IPS-NIHi11 (cell line): ENCODE data around the gene MMP28.

Experiments
- DNase-seq: peaks from one replicate; pipeline ENCODE4 v3.0.0; 2012; ENCODE audit warnings: mixed read lengths, low spot score

Gene MMP28

DNA sequence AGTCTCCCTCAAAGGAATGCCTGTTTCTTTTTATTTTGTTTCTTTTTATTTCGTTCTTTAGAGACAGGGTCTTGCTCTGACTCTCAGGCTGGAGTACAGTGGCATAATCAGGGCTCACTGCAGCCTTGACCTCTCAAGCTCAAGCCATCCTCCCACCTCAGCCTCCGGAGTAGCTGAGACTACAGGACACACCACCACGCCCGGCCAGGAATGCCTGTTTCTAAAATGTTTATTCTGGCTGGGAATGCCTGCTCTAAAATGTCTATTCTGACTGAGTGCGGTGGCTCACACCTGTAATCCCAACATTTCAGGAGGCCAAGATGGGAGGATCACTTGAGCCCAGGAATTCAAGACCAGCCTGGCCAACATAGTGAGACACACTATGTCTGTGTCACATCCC is 2.5 kb upstream of the MMP28 start:
- no peak for DNase-seq

DNA sequence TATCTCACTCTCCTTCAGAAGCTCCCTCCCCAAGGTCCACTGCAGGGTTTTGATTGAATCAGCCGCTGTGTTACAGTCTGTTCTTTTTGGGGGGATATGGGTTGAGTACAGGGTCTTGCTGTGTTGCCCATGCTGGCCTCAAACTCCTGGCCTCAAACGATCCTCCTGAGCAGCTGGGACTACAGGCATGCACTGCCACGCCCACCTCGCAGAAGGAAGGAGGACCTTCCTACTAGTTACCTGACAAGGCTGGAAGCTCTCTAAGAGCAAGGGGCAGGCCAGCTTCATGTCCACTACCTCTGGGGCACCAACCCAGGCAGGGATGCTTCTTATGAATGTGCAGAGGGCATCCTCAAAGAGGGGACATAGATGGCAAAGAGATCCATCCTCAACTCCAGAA is 1.9 kb upstream of the MMP28 start:
- DNase-seq, result no peak

- DNase-seq, result no peak
These were observed 1.5 kb upstream of the MMP28 start for GRCh38 chr17:35796942-35797341.

GRCh38 chr17:35795871-35796265 is 427 bp upstream of the MMP28 start:
- no peak for DNase-seq

DNA sequence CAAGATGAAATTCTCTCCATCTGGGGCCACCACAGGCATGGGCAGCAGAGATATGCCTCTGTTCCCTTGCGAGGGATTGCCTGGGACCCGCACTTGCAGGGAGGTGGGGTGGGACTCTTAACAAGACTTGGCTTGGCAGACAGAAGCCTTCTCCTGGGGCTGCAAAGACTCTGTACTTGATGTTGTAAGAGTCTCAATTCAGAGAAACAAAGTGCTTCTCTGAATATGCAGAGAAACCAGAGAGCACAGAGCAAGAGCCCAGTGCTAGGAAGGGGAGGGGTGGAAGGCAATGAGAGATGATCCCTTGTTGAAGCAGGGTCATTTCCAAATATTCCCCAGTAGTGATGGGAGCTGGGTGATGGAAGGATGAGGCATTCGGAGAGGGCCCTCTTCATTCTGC is 2.2 kb downstream of the MMP28 start:
- no peak for DNase-seq

DNA sequence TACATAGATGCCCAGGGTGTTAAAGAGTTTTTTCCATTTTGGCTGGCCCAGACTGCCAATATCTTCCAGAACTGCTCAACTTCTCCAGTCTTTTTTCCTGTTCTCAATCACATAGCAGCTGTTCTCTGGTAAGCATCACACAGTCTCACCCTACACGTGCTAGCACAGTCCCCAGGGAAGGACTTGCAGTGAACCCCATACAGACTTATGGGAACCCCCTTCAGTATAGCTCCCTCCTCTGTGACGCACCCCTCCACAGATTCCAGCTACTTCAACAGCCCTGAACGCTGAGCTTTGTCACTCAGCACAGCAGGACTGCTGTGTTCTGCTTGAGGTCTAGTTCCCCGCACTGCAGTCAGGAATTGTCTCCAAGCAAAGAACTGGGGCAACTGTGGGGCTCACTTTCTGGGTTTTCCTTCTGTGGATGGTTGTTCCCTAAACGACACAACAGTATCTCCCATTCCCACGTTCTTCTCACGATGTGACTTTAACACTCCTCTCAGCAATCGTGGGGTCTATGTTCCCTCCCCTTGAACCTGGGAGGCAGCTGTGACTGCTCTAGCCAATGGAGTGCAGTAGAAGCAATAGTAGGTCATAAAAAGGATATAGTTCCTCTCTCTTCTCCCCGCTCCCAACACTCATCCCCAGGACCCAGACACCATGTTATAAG is 3.6 kb downstream of the MMP28 start:
- no peak for DNase-seq

GRCh38 chr17:35790841-35791240 is 4.6 kb downstream of the MMP28 start:
- DNase-seq, result no peak

DNA sequence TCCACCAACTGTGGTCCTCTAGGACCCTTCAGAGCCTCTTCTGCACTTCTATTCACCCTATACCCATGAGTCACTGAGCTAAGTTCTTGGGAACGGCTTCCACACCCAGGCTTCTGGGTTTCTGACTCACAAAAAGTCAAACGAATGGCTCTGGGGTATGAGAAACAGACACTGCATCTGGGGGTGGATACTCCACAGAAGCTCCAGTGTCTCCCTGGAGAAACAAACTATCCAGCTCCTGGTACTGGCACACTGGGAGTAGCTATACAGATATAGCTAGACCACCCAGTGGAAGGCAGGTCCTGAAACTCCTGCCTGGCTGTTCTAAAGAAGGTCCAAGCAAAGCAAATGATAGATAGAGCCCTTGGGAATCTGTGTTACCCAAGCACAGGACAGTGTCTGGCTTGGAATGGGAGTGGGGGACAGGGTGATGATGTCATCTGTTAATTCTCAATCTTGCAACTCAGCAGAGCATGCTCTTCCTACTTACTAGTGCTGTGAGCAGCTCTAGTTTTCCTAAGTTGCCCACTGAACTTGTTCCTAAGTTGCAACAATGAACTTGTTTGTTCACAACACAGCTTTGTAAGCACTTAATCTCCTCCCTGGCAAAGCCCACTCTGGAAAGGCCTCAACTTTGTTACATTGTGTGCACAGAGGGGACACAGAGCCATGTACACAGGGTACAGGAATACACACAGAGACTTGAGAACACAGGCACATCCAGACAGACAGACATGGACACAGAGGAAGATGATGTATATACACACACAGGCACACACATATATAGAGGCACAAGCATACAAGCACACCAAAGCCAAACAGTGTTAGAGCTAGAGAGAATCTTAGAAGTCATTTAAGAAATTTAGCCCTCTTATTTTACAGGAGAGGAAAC is 6.7 kb downstream of the MMP28 start:
- DNase-seq, result no peak

GRCh38 chr17:35786941-35787432 is 8.5 kb downstream of the MMP28 start:
- no peak for DNase-seq

- DNase-seq, result no peak
These were observed 10.5 kb downstream of the MMP28 start for GRCh38 chr17:35784895-35785294.

DNA sequence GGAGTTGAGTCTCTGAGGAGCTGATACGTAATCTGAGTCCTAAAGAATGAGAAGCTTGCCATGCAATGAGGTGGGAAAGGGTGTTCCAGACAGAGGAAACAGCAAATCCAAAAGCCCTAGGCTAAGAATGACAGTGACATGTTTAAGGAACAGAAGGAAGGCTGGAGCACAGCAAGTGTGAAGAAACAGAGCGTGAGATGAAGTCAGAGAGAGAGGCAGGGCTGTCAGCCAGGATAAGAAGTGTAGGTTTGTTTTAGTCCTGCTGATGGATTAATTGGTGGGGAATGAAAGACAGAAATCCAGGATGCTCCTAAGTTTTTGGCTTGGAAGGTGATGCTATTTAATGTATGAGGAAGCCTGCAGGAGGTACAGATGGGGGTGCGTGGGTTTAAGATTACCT is 14.5 kb downstream of the MMP28 start:
- no peak for DNase-seq

DNA sequence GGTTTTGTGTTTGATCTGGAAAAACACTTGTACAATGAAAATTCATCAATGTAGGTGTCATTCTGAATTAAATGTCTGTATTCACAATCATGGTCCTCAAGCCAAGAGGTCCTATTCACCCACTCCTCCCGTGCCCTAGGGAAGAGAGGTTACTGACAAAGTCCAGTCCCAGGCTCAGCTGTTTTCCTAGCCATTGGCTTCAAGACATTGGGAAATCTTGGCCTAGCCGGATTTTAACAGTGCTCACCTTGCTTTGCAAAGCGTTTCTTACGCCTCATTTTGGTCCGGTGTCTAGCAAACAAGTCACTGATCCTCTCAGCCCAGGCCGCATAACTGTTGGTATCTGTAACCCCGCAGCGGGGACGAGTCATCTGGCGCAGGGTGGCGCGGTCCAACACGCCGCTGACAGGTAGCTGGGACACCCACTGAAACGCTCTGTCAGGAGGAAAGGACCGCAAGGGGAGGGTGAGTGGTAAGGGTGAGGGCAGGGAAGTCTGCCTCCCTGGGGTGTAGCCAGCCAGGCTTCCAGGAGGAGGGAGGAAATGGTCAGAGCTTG is 16.7 kb downstream of the MMP28 start:
- DNase-seq, result no peak

GRCh38 chr17:35775583-35775982 is 19.9 kb downstream of the MMP28 start:
- no peak for DNase-seq

- no peak for DNase-seq
These were observed 20.4 kb downstream of the MMP28 start for GRCh38 chr17:35775039-35775438.

- DNase-seq, result no peak
These were observed 20.9 kb downstream of the MMP28 start for GRCh38 chr17:35774499-35774898.

DNA sequence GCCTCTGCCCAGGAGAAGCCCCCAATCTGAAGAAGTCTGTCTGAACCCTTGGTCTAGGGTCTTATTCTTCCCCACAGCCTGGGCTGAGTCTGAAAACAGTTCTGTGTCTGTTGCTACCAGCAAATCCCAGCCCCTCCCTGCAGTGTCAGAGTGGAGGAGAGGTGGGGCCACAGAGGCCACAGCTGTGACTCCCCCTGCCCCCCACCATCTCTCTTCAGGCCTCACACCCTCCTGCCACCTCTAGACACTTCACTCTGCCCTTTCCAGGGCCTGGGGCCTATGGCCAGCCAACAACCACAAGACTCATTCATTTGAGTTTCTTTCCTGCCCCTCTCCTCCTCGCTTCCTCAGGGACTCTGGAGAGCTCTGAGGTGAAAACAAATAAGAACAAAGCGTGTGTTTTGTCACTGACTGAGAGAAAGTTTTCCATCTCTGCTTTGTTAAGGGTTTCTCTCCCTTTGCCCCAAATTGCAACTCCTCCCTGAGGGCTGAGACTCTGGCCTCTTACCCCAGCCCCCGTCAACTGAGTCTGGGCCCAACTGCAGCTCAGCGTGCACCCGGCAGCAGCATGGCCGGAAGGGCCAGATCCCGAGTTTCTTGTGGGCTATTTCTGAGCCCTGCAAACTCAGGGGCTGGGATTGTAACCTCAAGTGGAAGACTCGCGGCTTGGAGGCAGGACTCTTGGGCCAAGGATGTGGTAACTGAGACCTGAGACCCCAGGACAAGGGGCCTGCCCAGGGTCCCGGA is 21.6 kb downstream of the MMP28 start:
- DNase-seq, result no peak

DNA sequence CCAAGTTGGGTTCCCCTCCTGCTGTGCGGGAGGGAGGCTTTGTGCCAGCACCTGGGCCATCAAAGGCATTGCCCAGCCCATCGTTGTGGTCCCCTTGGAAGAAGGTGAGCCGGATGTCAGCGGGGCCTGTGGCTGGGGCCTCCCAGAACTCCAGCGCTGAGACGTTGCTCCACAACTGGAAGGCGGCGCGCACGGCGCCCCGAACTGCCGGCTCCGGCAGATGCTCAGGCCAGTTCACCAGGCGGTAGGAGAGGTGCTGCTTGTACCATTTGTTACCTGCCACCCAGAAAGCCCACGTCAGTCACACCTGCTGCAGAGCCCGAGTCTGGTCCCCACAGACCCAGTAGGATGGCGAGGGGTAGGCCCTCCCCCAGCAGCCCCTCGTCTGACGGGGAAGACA is 22.3 kb downstream of the MMP28 start:
- DNase-seq, result no peak

GRCh38 chr17:35769895-35770486 is 25.4 kb downstream of the MMP28 start:
- DNase-seq, result no peak

- DNase-seq, result no peak
These were observed 26.6 kb downstream of the MMP28 start for GRCh38 chr17:35768797-35769196.

GRCh38 chr17:35766903-35767510 is 28.4 kb downstream of the MMP28 start:
- no peak for DNase-seq

DNA sequence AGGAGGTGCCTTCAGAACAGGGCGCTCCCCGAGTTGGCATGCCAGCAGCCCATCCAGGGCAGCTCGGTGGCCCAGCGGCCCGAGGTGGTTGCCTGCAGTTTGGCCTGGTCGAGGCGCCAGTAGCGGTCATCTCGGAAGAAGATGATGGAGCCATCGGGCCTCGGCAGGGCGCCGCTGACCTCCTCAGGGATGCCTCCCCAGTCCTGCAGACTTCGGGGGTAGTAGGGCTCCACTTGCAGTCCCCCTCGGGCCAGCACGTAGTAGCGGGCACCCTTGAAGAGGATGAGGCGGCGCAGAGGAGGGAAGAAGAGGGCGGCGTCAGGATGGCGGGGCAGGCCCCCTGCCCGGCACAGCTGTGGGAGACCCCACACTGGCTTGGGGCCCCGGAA is 29.0 kb downstream of the MMP28 start:
- DNase-seq, result no peak
